Umbilical cord (tissue), 2 donors: ENCODE measurements around the gene KMT2D. TPM values are rescaled to one million over a fixed set of nuclear protein-coding genes. Genes with fewer than 3 reads are reported as not detected.

Experiments used
- DNase-seq: peaks from one replicate; pipeline ENCODE4 v3.0.0-alpha.2; 2015; ENCODE audit warnings: low spot score
- total RNA-seq: library from RNA; depleted of rRNA; stranded (reverse); fragments of >200 nt; gene quantifications from one replicate; pipeline ENCODE4 v1.2.3, GENCODE V29; 2014; ENCODE audit warnings: low replicate concordance; ENCODE audit not compliant: insufficient read depth

Gene KMT2D
- total RNA-seq, 1 donor from 2014 or later: 22.4 TPM

DNA sequence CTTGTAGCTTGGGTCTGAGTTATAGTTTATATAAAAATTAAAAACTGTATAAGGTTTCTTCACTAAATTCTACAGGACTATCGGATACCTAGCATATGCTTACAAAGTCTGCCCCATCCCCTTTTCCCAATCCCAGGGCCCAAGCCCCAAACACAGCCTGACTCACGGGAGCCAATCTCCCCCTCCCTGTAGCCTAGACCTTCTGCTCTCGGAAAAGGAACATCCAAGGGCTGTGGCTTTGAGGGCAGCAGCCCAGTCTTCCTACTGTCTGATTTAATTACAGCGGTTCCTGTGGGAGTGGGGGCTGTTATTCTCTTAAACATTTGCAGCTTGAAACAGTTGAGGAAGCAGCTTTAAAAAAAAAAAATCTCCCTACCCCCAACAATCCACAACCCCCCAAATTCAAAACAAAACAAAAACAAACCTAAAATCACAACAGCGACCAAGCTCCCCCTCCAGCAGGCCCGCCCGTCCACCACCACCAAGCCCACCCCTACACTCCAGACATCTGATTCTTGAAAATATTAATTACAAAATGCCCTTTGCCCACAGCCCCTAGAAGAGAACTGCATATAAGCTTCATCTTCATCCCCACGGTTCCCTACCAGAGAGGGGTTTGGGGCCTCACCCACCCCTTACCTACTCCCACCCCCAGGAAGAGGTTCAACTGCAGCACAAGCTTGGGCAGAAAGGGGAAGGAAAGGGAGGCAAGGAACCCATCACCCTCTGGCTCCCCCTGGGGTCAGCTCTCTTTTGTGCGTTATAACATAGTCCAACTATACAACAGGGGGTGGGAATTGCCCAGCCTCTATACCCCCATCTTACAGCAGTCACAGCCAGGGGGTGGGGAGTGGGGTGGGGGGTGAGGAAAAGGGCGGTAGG, 40.9 kb downstream of the KMT2D start:
- no peak for DNase-seq

- no peak for DNase-seq
These were observed 41.5 kb downstream of the KMT2D start for GRCh38 chr12:49019120-49019430.

GRCh38 chr12:49018261-49019119, 42.1 kb downstream of the KMT2D start, which contains the start of gene PRKAG1:
Gene PRKAG1 (minus strand): TSS chr12:49018776. CDS start chr12:49018740, 36 bp downstream.
- DNase-seq: peak; percentile 98

DNA sequence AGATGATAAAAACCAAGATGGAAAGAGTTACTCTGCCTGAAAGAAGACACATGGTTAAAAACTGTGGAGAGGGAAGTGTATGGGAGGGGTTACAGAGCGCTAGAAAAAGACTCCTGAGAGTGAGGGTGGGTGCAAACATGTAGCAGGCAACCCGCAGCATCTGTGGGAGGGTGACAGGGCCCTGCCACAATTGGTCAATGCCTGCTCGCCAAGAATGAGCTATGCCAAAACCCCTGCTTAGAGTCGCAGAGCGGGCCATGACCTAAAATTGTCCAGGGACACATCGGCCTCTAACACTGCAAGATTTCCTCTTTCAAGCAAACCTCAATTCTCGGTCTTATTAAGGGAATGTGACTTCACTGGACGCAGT, 42.7 kb downstream of the KMT2D start:
- no peak for DNase-seq

DNA sequence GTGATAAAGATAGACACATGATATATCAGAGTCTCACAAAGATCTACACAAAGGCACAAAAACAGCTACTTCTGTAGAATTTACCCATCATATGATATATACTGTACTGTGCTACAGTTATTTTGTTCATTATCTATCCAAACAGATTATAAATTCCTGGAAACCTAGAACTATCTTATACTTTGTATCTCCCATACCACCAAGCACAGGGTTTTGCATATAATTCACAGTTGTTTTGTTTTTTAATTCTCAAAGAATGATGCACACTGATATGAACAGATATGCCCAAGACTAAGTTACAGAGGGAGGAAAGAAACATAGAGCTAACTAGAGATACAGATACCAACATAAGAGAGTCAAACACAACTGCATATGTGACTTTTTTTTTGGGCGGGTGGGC, 45.4 kb downstream of the KMT2D start:
- no peak for DNase-seq

DNA sequence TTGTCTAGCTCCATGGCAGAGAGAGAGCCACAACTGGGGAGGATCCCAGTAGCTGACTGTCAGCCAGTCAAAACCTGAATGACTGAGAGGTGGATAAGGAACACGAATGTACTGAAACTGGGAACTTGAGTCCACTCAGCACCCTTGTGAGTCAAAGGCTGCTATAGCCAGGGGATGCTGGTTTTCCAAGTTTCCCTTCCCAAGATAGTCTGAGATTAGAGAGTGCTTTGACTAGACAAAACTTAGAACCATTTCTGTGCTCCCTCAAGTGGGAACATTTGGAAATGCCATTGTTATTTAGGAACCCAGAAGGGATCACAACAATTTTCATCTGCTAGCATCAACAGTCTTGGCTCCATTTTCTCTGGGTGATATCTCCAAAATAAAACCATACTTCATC, 46.0 kb downstream of the KMT2D start:
- peak; percentile 30 for DNase-seq

DNA sequence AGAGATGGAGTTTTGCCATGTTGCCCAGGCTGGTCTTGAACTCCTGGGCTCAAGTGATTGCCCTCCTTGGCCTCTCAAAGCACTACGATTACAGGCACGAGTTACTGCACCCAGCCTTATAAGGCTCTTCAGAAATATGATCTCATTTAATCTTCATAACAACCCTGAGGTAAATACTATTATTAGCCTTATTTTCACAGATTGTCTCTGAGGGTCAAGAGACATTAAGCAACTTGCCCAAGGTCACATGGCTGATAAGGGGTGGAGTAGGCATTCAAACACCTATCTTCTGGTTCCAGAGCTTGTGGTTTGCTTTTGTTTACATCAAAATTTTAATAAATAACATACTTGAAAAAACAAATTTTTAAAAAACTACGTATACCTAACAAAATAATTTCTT, 47.2 kb downstream of the KMT2D start:
- DNase-seq: no peak

DNA sequence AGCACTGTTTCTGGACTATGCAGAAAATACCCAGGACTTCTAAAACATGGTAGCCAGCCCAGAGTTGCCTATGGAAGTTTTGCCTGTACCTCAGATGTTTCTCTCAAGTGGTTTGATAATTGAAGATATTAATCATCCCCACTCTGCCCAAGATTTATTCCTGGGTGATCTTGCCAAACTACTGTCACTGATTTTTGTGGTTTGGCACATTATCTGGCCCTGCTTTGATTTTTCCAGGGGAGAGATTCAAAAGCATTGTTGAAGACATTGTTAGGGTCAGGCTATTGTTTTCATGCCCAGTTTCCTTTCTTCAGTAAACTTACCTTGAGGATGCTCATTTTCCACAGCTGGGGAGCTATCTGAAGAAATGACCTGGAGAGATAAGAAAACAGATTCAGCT, 47.9 kb downstream of the KMT2D start:
- DNase-seq: no peak

Other genes starting within 250 kb of the KMT2D start
- 7.5 TPM for gene CACNB3, start 242.3 kb downstream of the KMT2D start, total RNA-seq
- gene DDX23, start 208.6 kb downstream of the KMT2D start, total RNA-seq: 78.5 TPM
- 5.8 TPM for gene RND1, start 194.9 kb downstream of the KMT2D start, total RNA-seq
- gene FKBP11, start 135.3 kb downstream of the KMT2D start, total RNA-seq: 47.4 TPM
- 25.3 TPM for gene ARF3, start 103.3 kb downstream of the KMT2D start, total RNA-seq
- gene WNT10B, start 89.1 kb downstream of the KMT2D start, total RNA-seq: 0.72 TPM
- not detected for gene WNT1, start 82.5 kb downstream of the KMT2D start, total RNA-seq
- gene DDN, start 61.4 kb downstream of the KMT2D start, total RNA-seq: 5.5 TPM
- 52.7 TPM for gene PRKAG1, start 42.0 kb downstream of the KMT2D start, total RNA-seq
- gene RHEBL1, start 9.2 kb upstream of the KMT2D start, total RNA-seq: 3.9 TPM
- 2.9 TPM for gene DHH, start 34.0 kb upstream of the KMT2D start, total RNA-seq
- gene LMBR1L, start 50.1 kb upstream of the KMT2D start, total RNA-seq: 64.8 TPM
- 560 TPM for gene TUBA1B, start 70.6 kb upstream of the KMT2D start, total RNA-seq
- 562 TPM for gene TUBA1A, start 128.3 kb upstream of the KMT2D start, total RNA-seq
- 64.3 TPM for gene TUBA1C, start 204.3 kb upstream of the KMT2D start, total RNA-seq
- 0.72 TPM for gene PRPH, start 234.4 kb upstream of the KMT2D start, total RNA-seq